GM19468 (cell line): ENCODE results near the gene ALDOA.
A peak's percentile ranks its signal among the peaks of the same experiment; 100 is the strongest.

Experiments
- ATAC-seq: cut with Tn5 transposase; IDR thresholded peaks from one replicate; pipeline ENCODE4 v1.9.1; 2021; ENCODE audit warnings: mild to moderate bottlenecking, moderate library complexity, moderate number of reproducible peaks; ENCODE audit not compliant: unreplicated experiment; ENCODE audit errors: extremely low read depth

ALDOA gene

DNA sequence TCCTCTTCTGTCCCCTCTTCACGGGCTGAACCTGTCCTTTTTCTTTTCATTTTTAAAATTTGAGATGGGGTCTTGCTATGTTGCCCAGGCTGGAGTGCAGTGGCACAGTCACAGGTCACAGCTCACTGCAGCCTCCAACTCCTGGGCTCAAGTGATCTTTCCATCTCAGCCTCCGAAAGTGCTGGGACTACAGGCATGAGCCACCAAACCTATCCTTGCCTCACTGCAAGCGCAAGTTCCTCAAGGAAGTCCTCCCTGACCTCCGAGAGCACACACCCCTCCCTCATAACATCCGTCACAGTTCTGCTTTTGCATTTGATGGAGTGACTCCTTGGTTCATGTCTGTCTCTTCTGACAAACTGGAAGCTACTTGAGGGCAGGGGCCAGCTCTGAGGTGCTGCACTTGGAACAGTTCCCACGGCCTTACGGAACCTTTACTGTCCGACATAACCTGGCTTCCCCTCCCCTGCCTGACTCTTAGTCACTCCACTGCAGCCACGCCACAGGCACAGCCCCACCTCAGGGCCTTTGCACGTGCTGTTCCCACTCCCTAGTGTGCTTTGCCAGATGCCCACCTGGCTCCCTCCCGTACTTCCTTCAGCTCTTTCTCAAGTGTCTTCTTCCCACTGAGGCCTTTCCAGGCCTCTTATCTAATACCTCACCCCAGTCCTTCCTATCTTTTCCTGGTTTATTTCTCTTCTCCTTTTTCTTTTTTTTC, 21.8 kb downstream of the ALDOA start:
- no peak for ATAC-seq

GRCh38 chr16:30088237-30088831, 22.8 kb downstream of the ALDOA start:
- no peak for ATAC-seq

- ATAC-seq: no peak
These were observed 23.5 kb downstream of the ALDOA start for GRCh38 chr16:30088832-30089624.

- ATAC-seq: no peak
These were observed 25.2 kb downstream of the ALDOA start for GRCh38 chr16:30090610-30091331.

DNA sequence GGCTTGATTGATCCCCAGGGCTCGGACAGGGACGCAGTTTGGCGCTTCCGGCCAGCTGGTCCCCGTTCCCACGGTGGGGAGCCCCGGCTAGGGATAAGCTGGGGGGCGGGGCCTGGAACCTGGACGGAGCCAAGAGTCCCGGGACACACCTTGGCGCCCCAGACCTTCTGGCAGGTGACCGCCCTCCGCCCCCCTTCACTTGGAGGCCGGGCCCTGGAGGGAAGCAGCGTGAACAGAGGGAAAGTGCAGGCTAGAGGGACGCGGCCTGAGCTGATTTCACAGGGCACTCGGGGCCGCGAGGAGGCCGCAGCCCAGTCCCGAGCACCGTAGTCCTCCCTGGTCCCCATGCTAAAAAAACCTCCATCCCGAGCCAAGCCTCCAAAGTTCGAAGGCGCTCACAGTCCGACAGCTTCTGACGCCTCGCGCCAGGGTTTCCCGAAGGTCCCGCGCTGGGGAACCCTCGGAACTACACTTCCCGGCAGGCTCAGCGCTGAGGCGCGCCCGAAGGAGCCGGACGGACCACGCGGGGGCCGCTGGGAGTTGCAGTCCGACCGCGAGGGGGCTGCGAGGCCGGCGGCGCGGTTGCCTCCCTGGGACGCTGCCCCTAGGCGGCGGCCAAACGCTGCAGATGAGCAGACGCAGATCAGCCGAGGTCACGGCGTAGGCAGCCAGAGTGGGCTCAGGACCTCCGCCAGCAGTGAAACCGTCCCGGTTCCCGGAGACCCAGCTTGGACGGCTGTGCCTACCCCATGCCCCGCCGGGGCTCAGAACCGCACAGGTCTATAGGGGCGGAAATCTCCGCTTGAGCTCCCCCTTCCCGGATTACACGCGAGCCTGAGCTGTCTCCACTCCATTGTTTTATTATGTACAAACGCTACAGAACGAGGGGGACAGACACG, 26.2 kb downstream of the ALDOA start, which contains the start of gene TBX6:
TSS of gene TBX6 (minus strand) at position 451 of the 899 bp plus-strand sequence. CDS start 731 bp downstream, outside the sequence.
- peak; percentile 33 for ATAC-seq

- no peak for ATAC-seq
These were observed 26.9 kb downstream of the ALDOA start for GRCh38 chr16:30092373-30093010.

- ATAC-seq: no peak
These were observed 29.1 kb downstream of the ALDOA start for GRCh38 chr16:30094541-30095165.

DNA sequence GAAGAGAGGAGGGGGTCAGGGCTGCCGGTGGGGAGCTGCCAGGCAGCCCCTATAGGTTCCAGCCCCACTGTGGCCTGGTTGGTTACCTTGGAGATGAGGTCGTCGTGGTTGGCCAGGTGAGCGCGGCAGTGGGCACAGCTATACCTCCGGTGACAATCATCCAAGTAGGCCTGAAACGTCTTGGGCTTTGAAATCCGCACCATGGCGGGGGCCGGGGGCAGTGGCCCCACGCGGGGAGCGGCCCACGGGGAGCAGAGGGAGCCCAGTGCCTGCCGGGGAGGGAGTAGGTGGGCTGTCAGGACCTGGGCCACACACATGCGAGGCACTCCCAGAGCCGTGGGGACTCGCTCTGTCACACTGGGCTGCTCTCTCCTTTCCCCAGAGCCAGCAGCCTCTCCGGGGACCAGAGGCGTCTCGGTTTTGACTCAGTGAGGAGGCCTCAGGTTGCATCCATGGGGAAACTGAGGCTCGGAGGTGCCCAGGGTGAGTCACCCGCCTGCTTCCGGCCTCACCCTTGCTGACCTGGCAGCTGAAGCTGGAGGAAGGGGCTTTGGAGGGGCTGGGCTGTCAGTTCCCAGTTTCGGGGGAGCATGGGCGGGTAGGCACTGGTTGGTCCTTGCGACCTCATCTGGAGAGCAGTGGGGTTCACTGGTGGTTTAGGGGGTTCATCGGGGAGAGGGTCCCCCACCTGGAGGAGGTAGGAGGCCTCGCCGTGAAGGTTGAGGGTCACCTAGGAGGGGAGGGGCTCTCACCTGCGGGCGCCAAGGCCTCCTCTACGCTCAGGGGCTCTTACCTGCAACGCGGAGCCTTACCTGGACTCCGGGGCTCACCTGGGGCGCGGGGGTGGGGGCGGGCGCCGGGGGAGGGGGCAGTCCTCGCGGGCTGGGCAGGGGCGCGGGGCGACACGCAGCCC, 29.9 kb downstream of the ALDOA start:
- no peak for ATAC-seq

DNA sequence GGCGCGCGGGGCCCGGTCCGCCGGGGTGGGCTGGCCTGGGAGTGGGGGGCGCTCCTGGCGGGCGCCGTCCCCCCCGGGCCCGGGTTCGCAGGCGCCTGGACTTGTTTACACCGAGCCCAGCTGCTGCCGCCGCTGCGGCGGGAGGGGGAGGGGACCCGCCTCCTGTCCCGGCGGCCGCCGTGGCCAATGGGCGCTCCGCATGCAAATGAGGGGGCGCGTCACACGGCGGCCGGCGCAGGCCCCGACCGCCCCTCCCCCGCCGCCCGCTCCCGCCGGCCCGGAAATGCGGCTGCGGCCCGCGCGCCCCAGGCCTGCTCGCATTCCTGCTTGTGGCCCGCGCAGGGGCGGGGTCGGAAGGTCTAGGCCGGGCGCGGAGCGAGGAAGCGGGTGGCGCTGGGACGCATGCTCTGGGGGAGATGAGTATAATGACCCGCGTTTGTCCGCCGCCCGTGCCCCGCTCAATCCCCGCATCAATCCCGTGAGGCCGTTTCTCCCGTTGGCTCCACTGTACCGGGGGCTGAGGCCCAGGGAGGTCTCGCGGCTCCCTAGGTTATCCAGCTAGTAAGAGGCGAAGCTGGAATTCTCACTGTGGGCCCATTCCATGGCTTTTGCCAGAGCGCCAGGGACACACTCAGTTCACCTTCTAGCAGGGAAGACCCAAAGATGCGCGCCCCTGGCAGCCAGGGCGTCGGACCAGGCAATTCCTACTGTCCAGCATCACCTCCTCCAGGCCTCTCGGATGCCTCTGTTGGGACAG, 30.7 kb downstream of the ALDOA start, which contains the start of gene YPEL3:
TSS of gene YPEL3 (minus strand) at position 109 of the 757 bp plus-strand sequence. CDS start 731 bp downstream, outside the sequence.
- ATAC-seq: peak; percentile 44

DNA sequence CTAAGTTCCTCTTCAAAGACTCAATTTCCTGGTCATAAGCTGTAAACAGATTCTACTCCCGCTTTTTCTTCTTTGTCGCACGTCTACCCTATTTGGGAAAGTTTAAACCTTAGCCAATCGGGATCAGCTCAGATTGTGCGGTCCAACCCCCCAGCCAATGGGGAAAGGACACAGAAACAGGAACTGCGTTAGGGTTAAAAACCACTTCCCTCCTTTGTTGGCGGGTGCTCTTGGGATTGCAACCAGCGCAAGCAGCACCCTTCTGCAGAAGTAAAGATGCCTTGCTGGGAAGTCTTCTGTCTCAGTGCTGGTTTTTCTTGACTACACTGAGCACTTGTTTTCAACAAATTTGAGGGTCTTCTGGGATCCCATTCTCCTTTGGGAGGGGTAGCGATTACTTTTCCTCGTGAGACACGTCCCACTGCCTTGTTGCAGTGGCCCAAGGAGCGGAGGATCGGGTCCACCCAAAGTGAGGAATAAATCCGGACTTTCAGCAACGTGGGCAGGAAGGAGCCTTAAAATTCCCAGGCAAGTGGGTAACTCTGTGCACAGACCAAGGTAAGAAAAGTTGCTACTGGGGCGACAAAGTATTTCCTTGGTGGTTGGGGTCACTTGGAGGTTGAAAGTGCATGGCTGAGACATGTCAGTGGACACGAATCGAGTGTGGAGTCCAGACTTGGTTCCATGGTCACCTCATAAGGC, 31.5 kb downstream of the ALDOA start:
- ATAC-seq: no peak

GRCh38 chr16:30104090-30104489, 38.5 kb downstream of the ALDOA start:
- no peak for ATAC-seq

GRCh38 chr16:30104492-30104891, 38.9 kb downstream of the ALDOA start:
- no peak for ATAC-seq

GRCh38 chr16:30108059-30108850, 42.7 kb downstream of the ALDOA start:
- ATAC-seq: no peak

GRCh38 chr16:30110661-30111060, 45.1 kb downstream of the ALDOA start:
- ATAC-seq: no peak
